ENCODE results near the gene EIF4G3.
A peak's percentile ranks its signal among the peaks of the same experiment; 100 is the strongest.
"Not testable (repeated sequence)": the region's sequence is repeated elsewhere in the genome, so short reads cannot be mapped to it uniquely, and the experiment has no call there.

EIF4G3 gene

GRCh38 chr1:20814534-20814871 lies 362.2 kb downstream of the EIF4G3 start:
- no peaks in the 10 kb centered on the region for H3K27me3 Mint-ChIP-seq
- H3K4me3 Mint-ChIP-seq, result no peak overlapping the region
- H3K9me3 Mint-ChIP-seq, result no peaks in the 10 kb centered on the region
- no peaks in the 10 kb centered on the region for H3K4me1 Mint-ChIP-seq
- ATAC-seq, result no peak
- H3K36me3 Mint-ChIP-seq, result peaks cover 10% of the 10 kb centered on the region
- no peak overlapping the region for H3K27ac Mint-ChIP-seq

GRCh38 chr1:20811916-20812315 lies 364.8 kb downstream of the EIF4G3 start:
- ATAC-seq, result no peak
- Mint-ChIP-seq H3K27me3 (no peaks in the 10 kb centered on the region), H3K4me3 (no peak overlapping the region), H3K9me3 (no peaks in the 10 kb centered on the region), H3K27ac (no peak overlapping the region), H3K4me1 (no peaks in the 10 kb centered on the region), H3K36me3 (peaks cover 12% of the 10 kb centered on the region)

DNA sequence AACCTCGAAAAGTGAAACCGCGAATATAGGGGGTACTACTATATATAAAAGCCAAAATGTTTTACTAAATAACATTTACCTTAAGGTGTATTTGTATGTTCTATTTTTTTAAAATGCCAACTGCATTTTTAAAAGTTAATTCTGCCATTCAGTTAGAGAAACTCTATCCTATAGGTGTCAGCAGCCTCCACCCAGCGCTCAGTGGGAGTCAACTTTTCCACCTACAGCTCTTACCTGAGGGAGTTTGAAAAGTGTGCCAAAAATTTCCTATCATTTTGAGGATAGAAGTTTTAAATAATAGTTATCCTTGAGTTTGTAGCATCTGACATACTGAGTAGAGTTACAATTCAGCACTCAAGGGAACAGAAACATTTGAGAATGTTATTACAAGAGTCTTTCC lies 383.5 kb downstream of the EIF4G3 start:
- no peak for ATAC-seq
- Mint-ChIP-seq H3K9me3 (no peaks in the 10 kb centered on the region), H3K4me3 (no peak overlapping the region), H3K27me3 (no peaks in the 10 kb centered on the region), H3K27ac (no peak overlapping the region), H3K4me1 (peaks cover 2% of the 10 kb centered on the region), H3K36me3 (no peaks in the 10 kb centered on the region)

GRCh38 chr1:20792196-20792595 lies 384.5 kb downstream of the EIF4G3 start:
- no peak for ATAC-seq
- Mint-ChIP-seq H3K27me3 (no peaks in the 10 kb centered on the region), H3K4me3 (no peak overlapping the region), H3K4me1 (peaks cover 10% of the 10 kb centered on the region), H3K27ac (no peak overlapping the region), H3K36me3 (no peaks in the 10 kb centered on the region), H3K9me3 (no peaks in the 10 kb centered on the region)

DNA sequence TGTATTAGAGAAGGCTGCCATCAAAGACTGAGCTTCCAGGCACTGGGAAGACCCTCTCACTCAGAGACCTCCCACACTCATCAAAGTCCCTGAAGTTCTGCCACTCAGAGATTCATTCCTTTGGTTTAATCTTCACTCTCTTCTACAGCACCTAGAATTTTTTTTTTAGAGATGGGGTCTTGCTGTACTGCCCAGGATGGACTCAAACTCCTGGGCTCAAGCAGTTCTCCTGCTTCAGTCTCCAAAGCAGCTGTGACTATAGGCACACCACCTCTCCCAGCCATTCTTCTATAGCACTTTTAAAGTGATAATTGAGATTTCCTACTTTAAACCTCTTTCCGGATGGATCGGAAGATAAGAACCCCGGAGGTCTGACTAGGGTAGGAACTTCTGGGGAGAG lies 385.9 kb downstream of the EIF4G3 start:
- Mint-ChIP-seq H3K27me3 (no peaks in the 10 kb centered on the region), H3K9me3 (no peaks in the 10 kb centered on the region), H3K4me3 (no peak overlapping the region), H3K36me3 (no peaks in the 10 kb centered on the region), H3K4me1 (peaks cover 14% of the 10 kb centered on the region), H3K27ac (no peak overlapping the region)
- ATAC-seq, result no peak

- H3K4me1 Mint-ChIP-seq, result peaks cover 25% of the 10 kb centered on the region
- ATAC-seq, H3K27ac Mint-ChIP-seq, H3K36me3 Mint-ChIP-seq, H3K9me3 Mint-ChIP-seq, H3K4me3 Mint-ChIP-seq, H3K27me3 Mint-ChIP-seq: not testable (repeated sequence)
Measured at GRCh38 chr1:20789598-20789997, 387.1 kb downstream of the EIF4G3 start.

DNA sequence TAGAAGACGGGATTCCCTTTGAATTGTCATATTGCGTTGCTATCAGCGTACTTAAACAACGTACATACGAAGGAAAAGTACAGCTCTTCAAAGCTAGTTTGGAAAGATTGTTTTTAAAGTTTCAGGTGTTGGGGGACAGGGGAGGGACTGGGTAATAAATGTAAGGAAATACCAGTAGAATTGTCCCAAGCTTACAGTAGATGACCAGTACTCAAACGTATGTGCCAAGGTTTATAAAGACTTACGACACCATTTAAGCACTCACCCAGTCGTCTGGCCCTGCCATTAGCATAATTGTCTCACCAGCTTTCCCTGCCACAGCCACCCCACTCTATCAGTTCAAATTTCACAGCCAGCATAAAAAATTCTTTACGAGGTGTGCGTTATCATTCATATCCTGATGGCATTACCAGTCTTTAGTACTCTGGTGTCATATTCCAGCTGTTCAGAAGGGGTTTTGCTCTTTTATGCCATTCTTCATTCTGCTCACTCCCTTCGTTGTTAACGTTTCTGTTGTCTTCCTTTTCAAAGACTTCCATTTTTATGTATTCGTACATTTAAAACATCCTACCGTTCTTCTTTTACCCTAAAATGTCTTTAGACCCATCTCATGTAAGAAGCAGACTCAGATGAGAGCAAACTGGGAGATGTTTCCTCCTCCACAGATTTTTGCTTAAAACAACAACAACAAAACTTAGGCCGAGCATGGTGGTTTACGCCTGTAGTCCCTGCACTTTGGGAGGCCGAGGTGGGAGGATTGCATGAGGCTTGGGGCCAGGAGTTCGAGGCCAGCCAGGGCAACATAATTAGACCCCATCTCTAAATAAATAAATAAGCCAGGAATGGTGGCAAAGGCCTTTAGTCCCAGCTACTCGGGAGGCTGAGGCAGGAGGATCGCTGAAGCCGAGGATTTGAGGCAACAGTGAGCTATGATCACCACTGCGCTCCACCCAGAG lies 388.6 kb downstream of the EIF4G3 start:
- Mint-ChIP-seq H3K9me3 (no peaks in the 10 kb centered on the region), H3K27ac (peak overlapping the region; percentile 93), H3K4me1 (peaks cover 34% of the 10 kb centered on the region), H3K27me3 (no peaks in the 10 kb centered on the region), H3K4me3 (peak overlapping the region; percentile 92), H3K36me3 (no peaks in the 10 kb centered on the region)
- ATAC-seq, result no peak

DNA sequence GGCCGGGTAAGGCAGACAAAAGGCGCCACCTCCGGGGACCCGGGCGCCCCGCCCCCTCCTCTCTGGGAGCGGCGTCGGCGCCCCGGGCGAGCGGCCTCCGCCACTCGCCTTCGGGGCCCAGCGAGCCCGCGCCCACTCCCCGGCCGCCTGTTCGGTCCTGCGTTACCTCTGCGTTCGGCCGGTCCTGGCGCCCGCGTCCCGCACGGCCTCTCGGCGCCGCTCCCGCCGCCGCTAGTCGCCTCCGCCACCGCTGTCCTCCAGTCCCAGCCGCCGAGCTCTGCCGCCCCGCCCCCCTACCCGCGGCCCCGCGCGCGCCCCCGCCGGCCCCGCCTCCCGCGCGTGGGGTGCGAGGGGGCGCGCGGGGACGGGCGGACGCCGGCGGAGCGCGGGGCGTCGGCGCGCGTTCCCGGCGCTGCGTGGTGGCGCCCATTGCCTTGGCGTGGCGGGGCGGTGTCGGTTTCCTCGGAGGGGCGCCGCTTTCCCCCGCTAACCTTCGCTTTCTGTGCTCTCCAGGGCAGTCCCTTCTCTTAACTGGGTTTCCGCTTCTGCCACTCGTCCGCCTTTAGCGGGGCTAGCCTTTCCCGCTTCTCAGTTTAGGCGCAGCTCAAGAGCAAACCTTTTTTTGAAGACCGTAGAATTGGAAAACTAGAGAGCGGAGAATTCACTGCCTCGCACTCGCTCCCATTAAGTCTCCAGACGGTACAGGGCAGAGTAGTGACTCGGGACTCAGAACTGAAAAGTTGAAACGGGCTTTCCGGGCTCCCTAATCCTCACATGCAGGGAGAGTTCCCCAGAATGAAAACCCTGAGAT lies 389.5 kb downstream of the EIF4G3 start, which contains the start of gene HP1BP3:
Gene HP1BP3, minus strand, starts transcription at position 279 of the 811 bp plus-strand sequence. CDS start 6,867 bp downstream, outside the sequence.
- H3K4me1 Mint-ChIP-seq, result peaks cover 34% of the 10 kb centered on the region
- no peaks in the 10 kb centered on the region for H3K9me3 Mint-ChIP-seq
- ATAC-seq, result peak; percentile 84
- H3K27me3 Mint-ChIP-seq, result no peaks in the 10 kb centered on the region
- peak within 1 kb of the TSS; percentile 99 for H3K4me3 Mint-ChIP-seq
- H3K27ac Mint-ChIP-seq, result peak within 1 kb of the TSS; percentile 93
- no peaks in the 10 kb centered on the region for H3K36me3 Mint-ChIP-seq

DNA sequence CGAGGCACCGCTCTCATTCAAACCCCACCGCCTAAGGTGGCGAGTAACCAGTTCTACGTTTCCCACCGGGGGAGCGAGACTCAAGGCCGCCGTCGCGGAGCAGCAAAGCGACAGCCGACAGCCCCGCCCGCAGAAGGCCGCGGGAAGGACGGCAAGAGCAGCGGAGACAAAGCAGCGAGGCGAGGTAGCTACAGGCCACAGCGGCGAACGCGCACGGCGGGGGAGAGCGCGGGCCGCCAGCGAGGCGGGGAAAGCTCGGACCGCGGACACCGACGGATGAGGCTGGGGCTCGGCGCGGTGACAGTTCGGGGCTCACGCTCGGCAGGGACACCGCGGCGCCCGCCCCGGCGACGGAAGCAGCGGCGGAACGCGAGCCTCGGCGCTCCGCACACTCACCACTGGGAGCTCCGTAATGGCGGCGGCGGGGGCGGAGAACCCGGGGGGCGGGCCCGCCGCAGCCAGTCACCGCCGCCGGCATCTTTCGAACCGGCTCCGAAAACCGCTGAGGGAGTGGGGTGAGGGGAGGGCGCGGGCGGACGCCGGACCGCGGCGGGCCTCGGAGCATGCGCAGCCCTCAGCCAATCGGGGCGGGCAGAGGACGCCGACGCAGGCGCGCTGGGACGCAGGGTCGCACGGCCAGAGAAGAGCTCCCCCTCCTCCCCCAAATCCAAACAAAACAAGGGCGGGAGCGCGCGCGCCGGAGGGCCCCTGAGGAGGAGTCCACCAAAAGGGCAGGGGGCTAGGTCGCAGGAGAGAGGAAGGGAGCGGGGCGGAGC lies 390.3 kb downstream of the EIF4G3 start:
- H3K27me3 Mint-ChIP-seq, result no peaks in the 10 kb centered on the region
- H3K4me3 Mint-ChIP-seq, result peak overlapping the region; percentile 99
- peak; percentile 91 for ATAC-seq
- no peaks in the 10 kb centered on the region for H3K36me3 Mint-ChIP-seq
- H3K9me3 Mint-ChIP-seq, result no peaks in the 10 kb centered on the region
- H3K4me1 Mint-ChIP-seq, result peaks cover 34% of the 10 kb centered on the region
- H3K27ac Mint-ChIP-seq, result peak overlapping the region; percentile 93

GRCh38 chr1:20785907-20786252 lies 390.8 kb downstream of the EIF4G3 start:
- H3K4me1 Mint-ChIP-seq, result peaks cover 40% of the 10 kb centered on the region
- peak overlapping the region; percentile 93 for H3K27ac Mint-ChIP-seq
- H3K9me3 Mint-ChIP-seq, result no peaks in the 10 kb centered on the region
- H3K4me3 Mint-ChIP-seq, result peak overlapping the region; percentile 99
- no peaks in the 10 kb centered on the region for H3K36me3 Mint-ChIP-seq
- peak; percentile 1 for ATAC-seq
- H3K27me3 Mint-ChIP-seq, result no peaks in the 10 kb centered on the region

- H3K36me3 Mint-ChIP-seq, result peaks cover 43% of the 10 kb centered on the region
- no peaks in the 10 kb centered on the region for H3K27me3 Mint-ChIP-seq
- no peak for ATAC-seq
- peaks cover 18% of the 10 kb centered on the region for H3K4me1 Mint-ChIP-seq
- no peak overlapping the region for H3K4me3 Mint-ChIP-seq
- H3K27ac Mint-ChIP-seq, result no peak overlapping the region
- H3K9me3 Mint-ChIP-seq, result no peaks in the 10 kb centered on the region
Measured at GRCh38 chr1:20775700-20776099, 401.0 kb downstream of the EIF4G3 start.

GRCh38 chr1:20771780-20772179 lies 404.9 kb downstream of the EIF4G3 start:
- peaks cover 40% of the 10 kb centered on the region for H3K36me3 Mint-ChIP-seq
- H3K9me3 Mint-ChIP-seq, result no peaks in the 10 kb centered on the region
- H3K4me3 Mint-ChIP-seq, result no peak overlapping the region
- no peak for ATAC-seq
- no peaks in the 10 kb centered on the region for H3K27me3 Mint-ChIP-seq
- H3K4me1 Mint-ChIP-seq, result peaks cover 7% of the 10 kb centered on the region
- H3K27ac Mint-ChIP-seq, result no peak overlapping the region

GRCh38 chr1:20770314-20771087 lies 406.2 kb downstream of the EIF4G3 start:
- no peak for ATAC-seq
- H3K9me3 Mint-ChIP-seq, result no peaks in the 10 kb centered on the region
- peaks cover 44% of the 10 kb centered on the region for H3K36me3 Mint-ChIP-seq
- no peaks in the 10 kb centered on the region for H3K27me3 Mint-ChIP-seq
- H3K4me3 Mint-ChIP-seq, result no peak overlapping the region
- H3K4me1 Mint-ChIP-seq, result no peaks in the 10 kb centered on the region
- H3K27ac Mint-ChIP-seq, result no peak overlapping the region

- no peak for ATAC-seq
- H3K36me3 Mint-ChIP-seq, result peaks cover 53% of the 10 kb centered on the region
- no peaks in the 10 kb centered on the region for H3K4me1 Mint-ChIP-seq
- no peaks in the 10 kb centered on the region for H3K9me3 Mint-ChIP-seq
- no peak overlapping the region for H3K27ac Mint-ChIP-seq
- no peaks in the 10 kb centered on the region for H3K27me3 Mint-ChIP-seq
- H3K4me3 Mint-ChIP-seq, result no peak overlapping the region
Measured at GRCh38 chr1:20767271-20767670, 409.4 kb downstream of the EIF4G3 start.
